Sciatic nerve (tissue), 2 donors: Measurements from ENCODE around the gene TP53TG5. TPM values are rescaled to one million over a fixed set of nuclear protein-coding genes. Genes with fewer than 3 reads are reported as not detected.

Experiments used
- ATAC-seq: fragments of 200-7000 bp; cut with Tn5 transposase; one replicate; pipeline ENCODE4 v1.9.1; 2020; ENCODE audit warnings: mild to moderate bottlenecking, moderate library complexity
- DNase-seq: peaks from one replicate; pipeline ENCODE4 v3.0.0-alpha.2; 2020; ENCODE audit warnings: low spot score
- intact Hi-C: fragments of 100-400 bp; cut with DNase I; formaldehyde crosslinking; loops from one replicate; pipeline ENCODE4 v1.14.2; 2022
- microRNA-seq: library from miRNA; unstranded; fragments of <30 nt; microRNA quantifications from one replicate; pipeline ENCODE4 v1.2.0, GENCODE V29; 2020
- total RNA-seq: library from RNA; stranded (reverse); fragmentation: NEBNext Ultra II Directional; extraction: Animal tissue kit (Norgen Biotek cat#: 25700); gene quantifications from one replicate; pipeline ENCODE4 v1.2.1, GENCODE V29; 2021
- donor health status: DM: no; HTN: no; CAD: no.
- donor health status: DM: no; HTN: no; CAD: no.

The TP53TG5 gene
- total RNA-seq, 1 donor from 2014 or later: not detected

- DNase-seq (no peak), ATAC-seq (no peak)
- intact Hi-C loops: no loop called here
These were observed 39.7 kb downstream of the TP53TG5 start for GRCh38 chr20:45338121-45339030.

- intact Hi-C loops: no loop called here
- ATAC-seq (peak; percentile 82), DNase-seq (no peak)
These were observed 40.6 kb downstream of the TP53TG5 start for GRCh38 chr20:45337367-45338120.

- intact Hi-C loops: no loop called here
- DNase-seq (no peak), ATAC-seq (peak; percentile 67)
These were observed 41.4 kb downstream of the TP53TG5 start for GRCh38 chr20:45336530-45337366.

GRCh38 chr20:45330476-45330875 lies 47.6 kb downstream of the TP53TG5 start:
- intact Hi-C loops: no loop called here
- no peak for DNase-seq
- ATAC-seq: no peak

GRCh38 chr20:45329497-45330319 lies 48.4 kb downstream of the TP53TG5 start:
- ATAC-seq (no peak), DNase-seq (no peak)
- intact Hi-C loops: no loop called here

- DNase-seq (no peak), ATAC-seq (no peak)
- intact Hi-C loops: no loop called here
These were observed 49.7 kb downstream of the TP53TG5 start for GRCh38 chr20:45328451-45328850.

GRCh38 chr20:45325371-45325770 lies 52.8 kb downstream of the TP53TG5 start:
- ATAC-seq (no peak), DNase-seq (no peak)
- intact Hi-C loops: no loop called here

GRCh38 chr20:45323731-45324130 lies 54.4 kb downstream of the TP53TG5 start:
- DNase-seq (no peak), ATAC-seq (no peak)
- intact Hi-C loops: no loop called here

- ATAC-seq (peak; percentile 82), DNase-seq (no peak)
- intact Hi-C loops: no loop called here
These were observed 55.2 kb downstream of the TP53TG5 start for GRCh38 chr20:45322952-45323383.

Small RNAs within 50 kb of the gene (microRNA-seq; reads per million reads assigned to microRNA genes)
- gene MIR6812: not detected

Other genes with a start within 250 kb of the TP53TG5 start
- 1.8 TPM for gene PI3, start 203.4 kb downstream of the TP53TG5 start, total RNA-seq
- not detected for gene SEMG1, start 171.3 kb downstream of the TP53TG5 start, total RNA-seq
- gene SEMG2, start 157.0 kb downstream of the TP53TG5 start, total RNA-seq: not detected
- gene SLPI, start 123.8 kb downstream of the TP53TG5 start, total RNA-seq: 95.5 TPM
- not detected for gene RBPJL, start 71.5 kb downstream of the TP53TG5 start, total RNA-seq
- 0.22 TPM for gene MATN4, start 70.0 kb downstream of the TP53TG5 start, total RNA-seq
- 77.7 TPM for gene SDC4, start 29.9 kb downstream of the TP53TG5 start, total RNA-seq
- 24.0 TPM for gene SYS1, start 15.2 kb downstream of the TP53TG5 start, total RNA-seq
- gene DBNDD2, start 30.0 kb upstream of the TP53TG5 start, total RNA-seq: 49.0 TPM
- gene PIGT, start 37.8 kb upstream of the TP53TG5 start, total RNA-seq: 67.4 TPM
- gene WFDC2, start 91.4 kb upstream of the TP53TG5 start, total RNA-seq: 4.1 TPM
- gene SPINT3, start 137.3 kb upstream of the TP53TG5 start, total RNA-seq: not detected
- not detected for gene WFDC6, start 161.2 kb upstream of the TP53TG5 start, total RNA-seq
- gene EPPIN, start 169.1 kb upstream of the TP53TG5 start, total RNA-seq: not detected
- not detected for gene WFDC8, start 201.0 kb upstream of the TP53TG5 start, total RNA-seq